Endometrial microvascular endothelial cells (primary cell): Measurements from ENCODE around the gene RNF145. TPM values are rescaled to one million over a fixed set of nuclear protein-coding genes. Genes with fewer than 3 reads are reported as not detected.

Experiments
- in situ Hi-C: cut with HindIII; loops from 2 replicates; pipeline ENCODE4 v1.10.0; 2017; ENCODE audit warnings: low sequenced_read_pairs, low pct_unique_long_range_greater_than_20kb; ENCODE audit errors: inconsistent ontology term
- total RNA-seq: library from RNA; depleted of rRNA; stranded (reverse); fragments of >200 nt; gene quantifications from one replicate; pipeline ENCODE4 v1.2.3, GENCODE V29; 2015; ENCODE audit errors: inconsistent ontology term

The RNF145 gene
- total RNA-seq, 1 donor from 2014 or later: 61.1 TPM

GRCh38 chr5:159223469-159223868 is 14.1 kb upstream of the RNF145 start:
- in situ Hi-C loops: no loop called here

- in situ Hi-C loops: no loop called here
Measured at GRCh38 chr5:159220206-159220605, 10.9 kb upstream of the RNF145 start.

- in situ Hi-C loops: no loop called here
Measured at GRCh38 chr5:159218595-159219023, 9.3 kb upstream of the RNF145 start.

- in situ Hi-C loops: no loop called here
Measured at GRCh38 chr5:159217236-159217635, 7.9 kb upstream of the RNF145 start.

- in situ Hi-C loops: no loop called here
Measured at GRCh38 chr5:159216454-159216853, 7.1 kb upstream of the RNF145 start.

GRCh38 chr5:159215886-159216285 is 6.5 kb upstream of the RNF145 start:
- in situ Hi-C loops: no loop called here

GRCh38 chr5:159214486-159215271 is 5.3 kb upstream of the RNF145 start:
- in situ Hi-C loops: no loop called here

- in situ Hi-C loops: no loop called here
Measured at GRCh38 chr5:159212657-159213462, 3.5 kb upstream of the RNF145 start.

GRCh38 chr5:159211729-159212174 is 2.4 kb upstream of the RNF145 start:
- in situ Hi-C loops: no loop called here

- in situ Hi-C loops: no loop called here
Measured at GRCh38 chr5:159210846-159211245, 1.5 kb upstream of the RNF145 start.

GRCh38 chr5:159210210-159210661 is 883 bp upstream of the RNF145 start:
- in situ Hi-C loops: no loop called here

GRCh38 chr5:159208514-159209437 is 577 bp downstream of the RNF145 start:
- in situ Hi-C loops: no loop called here

GRCh38 chr5:159207686-159208513 is 1.5 kb downstream of the RNF145 start:
- in situ Hi-C loops: no loop called here

- in situ Hi-C loops: no loop called here
Measured at GRCh38 chr5:159207222-159207685, 2.1 kb downstream of the RNF145 start.

GRCh38 chr5:159206818-159207217 is 2.5 kb downstream of the RNF145 start:
- in situ Hi-C loops: no loop called here

GRCh38 chr5:159206368-159206767 is 3.0 kb downstream of the RNF145 start:
- in situ Hi-C loops: no loop called here

- in situ Hi-C loops: no loop called here
Measured at GRCh38 chr5:159203351-159203750, 6.0 kb downstream of the RNF145 start.

- in situ Hi-C loops: no loop called here
Measured at GRCh38 chr5:159202151-159202550, 7.2 kb downstream of the RNF145 start.
